HepG2 (cell line): ENCODE measurements around the gene CYP46A1. TPM values are rescaled to one million over a fixed set of nuclear protein-coding genes. Genes with fewer than 3 reads are reported as not detected.

Experiments used
- ATAC-seq: fragments of 200-7000 bp; cut with Tn5 transposase; 3 replicates; pipeline ENCODE4 v1.9.1; 2020; ENCODE audit warnings: mild to moderate bottlenecking, moderate library complexity
- BruUV-seq: library from RNA; stranded (reverse); fragments of 400-500 nt; replicated peaks from 2 replicates; lab custom pipeline; 2021; lab: Mats Ljungman, UMichigan
- CTCF ChIA-PET: fragments of 300-600 bp; formaldehyde crosslinking; extraction: SDS; loops from one replicate; lab custom pipeline; 2021; ENCODE audit warnings: low total read pairs, inconsistent platforms, low intra/inter-chr PET ratio; lab: Yijun Ruan, JAX
- POLR2A ChIA-PET: fragments of 350-600 bp; sonication (Branson Sonifier 250); formaldehyde crosslinking; loops from one replicate; lab custom pipeline; 2020; ENCODE audit warnings: antibody characterized with exemption, inconsistent platforms; lab: Yijun Ruan, JAX
- DNase-seq: peaks from one replicate; pipeline ENCODE4 v3.0.0-alpha.2; 2015; ENCODE audit warnings: low spot score
- FAIRE-seq: peaks from 3 replicates; lab custom pipeline; 2011; peaks lifted over from hg19 to GRCh38; lab: Jason Lieb, UNC
- H2AFZ ChIP-seq: one replicate; pipeline ENCODE4 v1.6.1; 2011; ENCODE audit warnings: low read length, inconsistent platforms
- H3K27ac ChIP-seq: fragments of 300-600 bp; 3 replicates; pipeline ENCODE4 v1.8.0; 2011; ENCODE audit warnings: mixed run types, mild to moderate bottlenecking, mixed read lengths, low read length, inconsistent platforms; ENCODE audit not compliant: insufficient read depth; ENCODE audit errors: extremely low read length
- H3K27me3 ChIP-seq, 2 experiments: fragments of 200-600 bp in 1 of 2; 2 replicates in 1 of 2; 3 replicates in 1 of 2; pipeline versions ENCODE4 v1.6.0 to v1.8.0; 2011; ENCODE audit warnings: low read length in 2 of 2, mild to moderate bottlenecking in 2 of 2, moderate library complexity in 2 of 2, inconsistent platforms in 1 of 2; ENCODE audit not compliant: insufficient read depth in 2 of 2, control insufficient read depth in 1 of 2
- H3K36me3 ChIP-seq, 2 experiments: fragments of 200-600 bp in 1 of 2; replicated peaks in 1 of 2; 2 replicates in 1 of 2; 3 replicates in 1 of 2; pipeline versions ENCODE4 v1.5.1 to v1.8.0; 2011; ENCODE audit warnings: low read length in 2 of 2, inconsistent platforms in 1 of 2; ENCODE audit not compliant: insufficient read depth in 2 of 2, control insufficient read depth in 1 of 2
- H3K4me1 ChIP-seq: 2 replicates; pipeline ENCODE4 v1.5.1; 2012; ENCODE audit warnings: low read length, inconsistent platforms; ENCODE audit not compliant: insufficient read depth
- H3K4me2 ChIP-seq: 2 replicates; pipeline ENCODE4 v1.6.0; 2011; ENCODE audit warnings: low read depth, low read length, inconsistent platforms
- H3K4me3 ChIP-seq, 3 experiments: fragments of 200-600 bp in 1 of 3; sonication (generic), shearing (Covaris generic) in 1 of 3; replicated peaks in 1 of 3; 2 replicates each; pipeline ENCODE4 v1.5.1; 2011 to 2016; ENCODE audit warnings: low read length in 3 of 3, inconsistent platforms in 2 of 3, low read depth in 2 of 3, mild to moderate bottlenecking in 2 of 3, control low read depth in 1 of 3, mixed read lengths in 1 of 3; ENCODE audit not compliant: insufficient read depth in 1 of 3
- H3K79me2 ChIP-seq: one replicate; pipeline ENCODE4 v1.6.1; 2011; ENCODE audit warnings: low read length, inconsistent platforms; ENCODE audit not compliant: insufficient read depth
- H3K9ac ChIP-seq: 2 replicates; pipeline ENCODE4 v1.6.0; 2011; ENCODE audit warnings: mild to moderate bottlenecking, low read depth, low read length, inconsistent platforms; ENCODE audit not compliant: insufficient read depth
- H3K9me3 ChIP-seq: 2 replicates; pipeline ENCODE4 v1.5.1; 2012; ENCODE audit warnings: mild to moderate bottlenecking, low read length
- H4K20me1 ChIP-seq: 2 replicates; pipeline ENCODE4 v1.6.0; 2011; ENCODE audit warnings: inconsistent platforms, mild to moderate bottlenecking, low read length, moderate library complexity; ENCODE audit not compliant: insufficient read depth
- REST ChIP-seq, 2 experiments: IDR thresholded peaks; 2 replicates each; pipeline ENCODE4 v1.6.1; 2011 to 2012; ENCODE audit warnings: low read length in 2 of 2, borderline replicate concordance in 1 of 2, low read depth in 1 of 2, mild to moderate bottlenecking in 1 of 2, moderate library complexity in 1 of 2
- TBX3 ChIP-seq: fragments of 450-650 bp; IDR thresholded peaks from 2 replicates; pipeline ENCODE4 v1.6.1; 2017; ENCODE audit warnings: antibody characterized with exemption, mild to moderate bottlenecking, inconsistent platforms, borderline replicate concordance
- TCF7L2 ChIP-seq: IDR thresholded peaks from 2 replicates; pipeline ENCODE4 v1.6.1; 2011; ENCODE audit warnings: mild to moderate bottlenecking, low read depth, low read length, moderate library complexity
- ZNF451 ChIP-seq: sonication (generic); formaldehyde crosslinking; IDR thresholded peaks from 2 replicates; pipeline ENCODE4 v1.5.0; 2020; ENCODE audit warnings: mild to moderate bottlenecking, missing genetic modification reagents
- ZNF644 ChIP-seq: IDR thresholded peaks from 2 replicates; pipeline ENCODE4 v1.6.1; 2016; ENCODE audit warnings: low read depth
- ZNF740 ChIP-seq: sonication (generic); formaldehyde crosslinking; IDR thresholded peaks from 2 replicates; pipeline ENCODE4 v1.4.0; 2020; ENCODE audit warnings: missing genetic modification reagents
- WGBS: methylation state at CpG from one replicate; pipeline ENCODE4 v1.1.6; 2017; ENCODE audit warnings: low lambda C conversion rate; 5-methylcytosine and 5-hydroxymethylcytosine counted together
- in situ Hi-C: cut with HindIII; loops from 2 replicates; pipeline ENCODE4 v1.10.0; 2017; ENCODE audit warnings: low pct_unique_long_range_greater_than_20kb; ENCODE audit not compliant: extremely low pct_ligation_motif_present
- intact Hi-C: fragments of 100-400 bp; cut with micrococcal nuclease; formaldehyde crosslinking; loops from one replicate; pipeline ENCODE4 v1.10.0; 2022; ENCODE audit not compliant: unreplicated experiment
- polyA plus RNA-seq, 8 experiments: library from polyadenylated mRNA; depleted of rRNA in 3 of 8; stranded (reverse) in 7 of 8; unstranded in 1 of 8; fragments of >200 nt; fragmentation: Illumina TruSeq in 4 of 8; extraction: Trizol in 4 of 8; gene quantifications; 2 replicates each; pipeline versions ENCODE4 v1.2.1 to v1.2.3, GENCODE V29; 2011 to 2016; ENCODE audit warnings: low read depth in 4 of 8, missing spikeins in 1 of 8, mixed read lengths in 1 of 8; ENCODE audit not compliant: insufficient read depth in 1 of 8
- total RNA-seq, 5 experiments: library from RNA; depleted of rRNA; stranded (reverse); fragments of >200 nt; fragmentation: Illumina TruSeq; extraction: Trizol; gene quantifications; 2 replicates each; pipeline ENCODE4 v1.2.3, GENCODE V29; 2016; ENCODE audit warnings: low read depth in 1 of 5

Gene CYP46A1
- total and polyA plus RNA-seq, 2 of the 13 experiments (the other 11 are each of a cell fraction or from before 2014, with no cell fraction given) = not detected

GRCh38 chr14:99685151-99685591 is 1.1 kb downstream of the CYP46A1 start:
- H3K4me2 ChIP-seq = no peak overlapping the region
- in situ Hi-C loops = no loop called here
- DNase-seq = no peak
- ATAC-seq = no peak
- H3K9ac ChIP-seq = no peak overlapping the region
- peaks cover 0 to 13% of the 10 kb centered on the region in 2 experiments; a peak in 2 of 5 replicates for H3K27me3 ChIP-seq
- no TSS peak for BruUV-seq
- FAIRE-seq = no peak
- WGBS = 35% methylated on average over 11 of the region's 11 CpGs
- H3K27ac ChIP-seq = no peak overlapping the region
- CTCF ChIA-PET = no interaction called here
- TF ChIP-seq TCF7L2 = no peak
- TF ChIP-seq ZNF740 (CRISPR knock-in tag) = no peak
- no peak for TF ChIP-seq TBX3
- TF ChIP-seq ZNF451 (CRISPR knock-in tag) = no peak
- no peak for TF ChIP-seq ZNF644 (CRISPR knock-in tag)
- no peak for TF ChIP-seq REST (IDR thresholded peaks at IDR 0.05; ENCODE audit: borderline replicate concordance in 1 of 2, low read depth in 1 of 2, low read length in 2 of 2)
- TF ChIP-seq, all 625 proteins: peak for 0
- no peak overlapping the region for H2AFZ ChIP-seq
- H3K79me2 ChIP-seq = no peaks in the 10 kb centered on the region
- intact Hi-C loops = no loop called here
- no peaks in the 10 kb centered on the region for H4K20me1 ChIP-seq
- H3K4me3 ChIP-seq = no peak overlapping the region
- peaks cover 16% of the 10 kb centered on the region for H3K4me1 ChIP-seq
- POLR2A ChIA-PET = no interaction called here
- no peaks in the 10 kb centered on the region for H3K36me3 ChIP-seq
- H3K9me3 ChIP-seq = no peaks in the 10 kb centered on the region
